Measurements from ENCODE around the gene CREB5.

The CREB5 gene

GRCh38 chr7:28440055-28440601 lies 27.8 kb downstream of the CREB5 start:
- DNase-seq = no peak

- no peak for DNase-seq
Observed at GRCh38 chr7:28442540-28443420, 30.5 kb downstream of the CREB5 start.

DNA sequence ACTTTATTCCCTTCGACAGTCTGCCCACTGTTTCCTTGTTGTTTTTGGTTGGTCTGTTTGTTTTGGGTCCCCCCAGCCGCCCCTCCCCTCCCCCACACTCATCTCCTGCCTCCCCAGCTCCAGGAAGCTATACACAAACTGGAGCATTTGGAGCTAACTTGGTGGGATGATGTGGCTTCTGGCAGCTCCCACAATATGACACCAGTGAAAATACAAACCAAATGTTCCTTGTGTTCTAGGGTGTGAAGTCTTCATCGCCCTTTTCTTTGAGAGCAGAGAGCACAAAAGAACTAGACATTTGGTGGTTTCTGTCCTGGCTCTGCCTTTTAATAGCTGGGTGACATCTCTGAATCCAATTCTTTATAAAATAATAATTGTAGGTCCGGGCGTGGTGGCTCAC lies 33.8 kb downstream of the CREB5 start:
- DNase-seq = no peak

DNA sequence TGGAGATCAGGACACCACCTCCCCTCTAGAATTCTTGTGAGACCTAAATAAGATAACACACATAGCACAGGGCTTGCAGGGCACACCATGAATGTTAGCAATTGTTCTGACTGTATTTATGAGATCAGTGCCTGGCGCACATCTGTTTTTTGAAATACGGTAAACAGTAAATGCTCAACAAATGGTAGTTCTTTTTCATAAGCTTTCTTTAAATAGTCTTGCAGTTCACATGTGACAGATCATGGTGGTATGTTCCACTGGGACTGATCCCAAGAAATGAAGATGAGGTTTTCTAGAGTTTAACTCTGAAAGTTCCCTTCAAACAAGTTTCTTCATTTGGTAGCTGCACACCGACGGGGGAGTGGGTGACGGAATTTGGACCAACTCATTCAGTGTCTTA lies 34.8 kb downstream of the CREB5 start:
- no peak for DNase-seq

DNA sequence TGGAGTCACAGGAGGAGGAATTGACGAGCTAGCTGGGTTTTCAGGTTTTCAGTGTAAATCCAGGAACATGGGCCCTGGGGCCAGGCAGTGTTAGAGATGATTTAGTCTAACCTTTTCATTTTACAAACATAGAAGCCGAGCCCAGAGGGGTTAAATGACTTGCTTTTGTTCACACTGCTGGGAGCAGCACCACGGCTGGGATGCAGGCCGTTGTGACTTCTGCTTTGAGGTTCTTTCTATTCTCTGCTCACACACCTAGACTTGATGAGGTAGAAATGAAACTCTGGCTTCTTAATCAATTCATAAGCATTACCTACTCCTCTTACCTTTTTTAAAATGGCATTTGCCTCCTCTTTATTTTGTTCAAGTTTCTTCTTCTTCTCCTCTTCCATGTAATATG lies 36.4 kb downstream of the CREB5 start:
- DNase-seq = no peak

DNA sequence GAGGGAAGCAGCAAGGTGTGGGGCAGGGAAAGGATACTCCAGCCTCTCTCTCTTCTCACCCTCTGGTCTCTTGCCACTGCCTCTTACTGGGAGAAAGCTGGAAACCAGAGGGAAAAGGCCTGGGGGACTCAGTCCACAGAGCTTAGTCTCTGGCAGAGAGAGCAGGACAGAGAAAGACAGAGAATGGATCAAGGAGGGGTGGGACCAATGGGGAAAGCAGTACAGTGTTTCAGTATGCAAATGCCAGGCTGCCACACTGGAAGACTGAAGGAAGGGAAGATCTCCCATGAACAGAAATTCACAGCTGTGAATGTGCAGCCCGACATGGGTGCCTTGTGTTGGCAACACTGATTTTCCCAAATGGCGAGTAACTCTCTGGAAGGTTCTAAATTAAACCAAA lies 40.4 kb downstream of the CREB5 start:
- DNase-seq = no peak

DNA sequence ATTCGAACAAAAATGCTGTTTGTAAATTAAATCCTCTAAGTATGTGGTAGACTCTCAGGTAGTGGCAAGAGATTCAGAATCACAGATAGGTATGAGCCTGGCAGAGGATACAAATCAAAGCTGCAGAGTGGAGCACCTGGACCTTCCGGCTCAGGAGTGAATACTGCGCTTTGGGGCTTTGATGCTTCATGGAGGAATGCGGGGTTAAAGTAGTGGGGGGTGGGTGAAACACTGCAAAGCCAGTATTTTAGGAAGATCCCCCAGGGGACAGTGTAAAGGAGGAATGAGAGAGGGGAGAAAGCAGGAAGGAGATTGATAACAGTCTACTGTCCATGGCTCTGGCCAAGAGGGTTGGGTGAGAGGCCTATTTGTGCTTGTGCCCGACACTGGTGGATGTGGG lies 43.2 kb downstream of the CREB5 start:
- no peak for DNase-seq

- DNase-seq = no peak
Observed at GRCh38 chr7:28456044-28456443, 43.7 kb downstream of the CREB5 start.

GRCh38 chr7:28458732-28459131 lies 46.4 kb downstream of the CREB5 start:
- no peak for DNase-seq

- no peak for DNase-seq
Observed at GRCh38 chr7:28459306-28459705, 47.0 kb downstream of the CREB5 start.

GRCh38 chr7:28465697-28466096 lies 53.4 kb downstream of the CREB5 start:
- no peak for DNase-seq

DNA sequence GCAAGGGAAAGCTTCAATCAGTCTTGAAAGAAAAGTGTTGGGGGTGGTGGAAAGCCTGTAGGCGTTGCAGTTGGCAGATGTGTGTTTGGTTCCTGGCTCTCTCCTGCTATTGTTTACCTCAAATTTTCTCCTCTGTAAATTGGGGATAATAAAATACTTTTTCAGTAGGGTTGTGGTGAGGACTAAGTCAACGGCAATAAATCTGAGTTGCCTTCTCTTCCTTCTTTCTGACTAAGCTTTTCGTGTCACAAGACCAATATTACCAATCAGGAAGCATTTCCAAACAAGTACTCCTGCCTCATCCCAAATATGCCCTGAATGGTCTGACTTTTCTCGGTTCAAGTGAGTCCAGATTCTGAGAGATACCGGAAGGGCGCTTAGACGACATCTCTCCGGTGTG lies 54.0 kb downstream of the CREB5 start:
- no peak for DNase-seq

DNA sequence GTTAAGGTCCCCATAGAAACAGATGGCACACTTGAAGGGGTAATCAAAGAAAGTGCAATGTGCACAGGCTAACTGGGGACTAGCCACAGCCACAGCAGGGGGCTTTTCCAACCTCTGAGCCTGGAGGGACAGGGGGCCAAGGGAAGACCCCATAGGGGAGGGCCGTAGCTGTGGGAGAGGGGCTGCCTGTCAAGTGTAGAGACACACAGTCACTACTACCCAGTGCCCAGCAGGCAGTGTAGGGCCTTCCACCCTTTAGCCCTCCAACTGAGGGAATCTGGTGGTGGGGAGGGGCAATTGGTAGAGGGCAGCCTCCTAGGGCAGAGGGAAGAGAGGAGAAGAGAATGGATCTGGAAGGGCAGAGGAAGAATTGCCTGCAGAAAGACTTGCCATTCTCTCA lies 54.6 kb downstream of the CREB5 start:
- no peak for DNase-seq

DNA sequence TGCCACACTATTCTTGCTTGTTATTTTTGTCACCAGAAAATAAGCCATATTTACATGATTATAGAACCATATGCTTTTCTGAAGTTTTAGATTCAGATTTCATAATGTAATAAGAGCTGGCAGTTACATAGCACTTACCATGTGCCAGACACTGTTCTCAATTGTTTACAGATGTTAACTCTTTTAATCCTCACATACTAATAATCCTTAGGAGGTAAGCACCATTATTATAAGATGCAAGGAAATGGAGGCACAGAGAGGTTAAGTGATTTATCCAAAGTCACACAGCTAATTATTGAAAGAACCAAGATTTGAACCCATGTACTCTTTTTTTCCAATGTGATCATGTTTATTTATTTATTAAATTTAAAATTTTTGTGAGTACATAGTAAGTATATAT lies 57.2 kb downstream of the CREB5 start:
- no peak for DNase-seq

DNA sequence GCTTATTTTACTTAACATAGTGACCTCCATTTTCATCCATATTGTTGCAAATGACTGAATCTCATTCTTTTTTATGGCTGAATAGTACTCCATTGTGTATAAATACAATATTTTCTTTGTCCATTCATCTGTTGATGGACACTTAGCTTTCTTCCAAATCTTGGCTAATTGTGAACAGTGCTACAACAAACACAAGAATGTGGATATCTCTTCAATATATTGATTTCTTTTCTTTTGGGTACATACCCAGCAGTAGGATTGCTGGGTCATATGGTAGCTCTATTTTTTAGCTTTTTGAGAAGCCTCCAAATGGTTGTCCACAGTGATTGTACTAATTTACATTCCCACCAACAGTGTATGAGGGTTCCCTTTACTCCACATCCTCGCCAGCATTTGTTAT lies 58.0 kb downstream of the CREB5 start:
- no peak for DNase-seq

GRCh38 chr7:28472332-28472731 lies 60.0 kb downstream of the CREB5 start:
- DNase-seq = no peak

DNA sequence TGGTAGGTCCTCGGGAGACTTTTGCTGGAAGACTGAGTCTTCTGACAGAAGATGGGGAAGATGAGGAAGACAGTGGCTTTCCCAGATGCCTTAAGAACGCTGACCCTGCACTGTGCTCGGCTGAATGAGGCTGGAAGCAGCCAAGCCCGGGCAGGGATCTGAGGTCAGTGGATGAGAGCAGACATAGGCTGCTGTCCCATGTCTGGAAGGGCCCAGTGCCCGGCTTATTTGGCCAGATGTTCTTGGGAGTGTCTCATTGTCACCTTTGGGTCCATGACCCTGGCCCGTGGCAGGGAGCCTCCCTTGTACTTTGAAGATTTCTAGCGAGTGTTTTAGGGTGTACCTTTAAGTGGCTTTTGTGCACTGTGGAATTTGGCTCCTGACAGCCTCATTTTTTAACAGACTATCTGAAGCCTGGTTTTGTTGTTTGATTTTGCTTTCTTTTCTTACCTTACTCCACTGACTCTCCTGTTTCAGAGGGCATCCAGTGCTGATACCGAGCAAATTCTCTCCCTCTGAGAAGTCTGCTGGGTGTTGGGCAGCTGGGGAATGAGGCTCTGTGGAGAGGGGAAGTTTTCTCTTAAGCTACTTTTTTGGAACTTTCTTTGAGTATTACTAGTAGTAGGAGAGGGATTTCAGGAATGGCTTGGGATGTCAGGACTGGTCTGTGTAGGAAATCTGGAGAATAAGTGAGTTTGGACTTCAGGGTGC lies 61.4 kb downstream of the CREB5 start:
- DNase-seq = no peak

DNA sequence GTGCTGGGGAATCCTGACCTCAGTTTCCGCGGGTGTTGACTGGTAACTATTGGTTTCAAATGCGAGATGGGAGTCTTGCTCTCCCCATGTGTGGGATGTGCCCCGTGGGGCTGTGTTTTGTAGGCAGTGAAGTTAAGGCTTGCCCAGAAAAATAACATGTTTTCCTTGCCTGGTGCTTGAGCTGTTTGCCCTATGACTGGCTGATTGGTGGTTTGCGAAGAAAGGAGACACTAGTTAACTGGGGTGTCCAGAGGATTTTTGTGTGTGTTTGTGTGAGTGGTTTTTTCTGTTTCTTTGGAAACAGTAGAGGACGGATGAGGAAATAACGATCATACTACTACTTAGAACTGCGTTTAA lies 61.9 kb downstream of the CREB5 start:
- DNase-seq = no peak

- DNase-seq = no peak
Observed at GRCh38 chr7:28474640-28475039, 62.3 kb downstream of the CREB5 start.

DNA sequence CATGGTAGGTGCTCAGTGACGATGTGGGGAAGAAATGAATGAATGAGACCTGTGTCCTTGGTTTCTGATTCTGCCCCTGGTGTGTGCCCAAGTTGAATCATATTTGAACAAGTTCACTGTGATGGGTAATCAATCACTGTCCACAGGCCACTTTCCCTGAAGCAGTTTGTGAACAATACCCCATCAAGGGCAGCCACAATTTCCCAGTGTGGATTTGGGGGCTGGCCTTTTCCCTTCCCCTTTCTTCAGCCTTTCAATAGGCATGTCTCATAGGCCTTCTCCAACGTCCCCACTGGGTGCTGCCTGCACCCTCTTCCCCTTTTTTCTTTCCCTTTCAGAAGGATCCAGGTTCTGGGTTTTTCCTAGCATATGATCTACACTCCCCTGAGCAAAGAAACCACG lies 64.7 kb downstream of the CREB5 start:
- DNase-seq = no peak

- no peak for DNase-seq
Observed at GRCh38 chr7:28478656-28479055, 66.3 kb downstream of the CREB5 start.

- DNase-seq = no peak
Observed at GRCh38 chr7:28479507-28479947, 67.2 kb downstream of the CREB5 start.

GRCh38 chr7:28480595-28480994 lies 68.3 kb downstream of the CREB5 start:
- DNase-seq = no peak
